Osteoblast (primary cell): Measurements from ENCODE around the gene CASP1. TPM values are rescaled to one million over a fixed set of nuclear protein-coding genes. Genes with fewer than 3 reads are reported as not detected.
"Not testable (repeated sequence)": the region's sequence is repeated elsewhere in the genome, so short reads cannot be mapped to it uniquely, and the experiment has no call there.

ENCODE experiments used
- DNase-seq: peaks from one replicate; pipeline ENCODE4 v3.0.0; 2011; ENCODE audit warnings: low spot score, mixed read lengths; ENCODE audit not compliant: insufficient read length; ENCODE audit errors: missing footprints
- H2AFZ ChIP-seq: 2 replicates; pipeline ENCODE4 v1.6.0; 2011; ENCODE audit warnings: mild to moderate bottlenecking, low read length
- H3K27ac ChIP-seq: 2 replicates; pipeline ENCODE4 v1.5.1; 2011; ENCODE audit warnings: mild to moderate bottlenecking, low read depth, low read length, moderate library complexity
- H3K27me3 ChIP-seq: 2 replicates; pipeline ENCODE4 v1.6.0; 2012; ENCODE audit warnings: mild to moderate bottlenecking, control low read depth, inconsistent platforms, low read length, moderate library complexity; ENCODE audit not compliant: insufficient read depth
- H3K36me3 ChIP-seq: 2 replicates; pipeline ENCODE4 v1.5.1; 2011; ENCODE audit warnings: mild to moderate bottlenecking, low read length, control low read depth, moderate library complexity; ENCODE audit not compliant: insufficient read depth
- H3K4me1 ChIP-seq: 2 replicates; pipeline ENCODE4 v1.5.1; 2011; ENCODE audit warnings: mild to moderate bottlenecking, low read length, control low read depth, moderate library complexity; ENCODE audit not compliant: insufficient read depth
- H3K4me2 ChIP-seq: 2 replicates; pipeline ENCODE4 v1.6.0; 2011; ENCODE audit warnings: mild to moderate bottlenecking, low read length; ENCODE audit not compliant: insufficient read depth
- H3K4me3 ChIP-seq: fragments of 200-600 bp; sonication (generic); 3 replicates; pipeline ENCODE4 v1.5.1; 2012; ENCODE audit warnings: mild to moderate bottlenecking, low read length, inconsistent platforms; ENCODE audit not compliant: insufficient read depth
- H3K79me2 ChIP-seq: 2 replicates; pipeline ENCODE4 v1.6.0; 2012; ENCODE audit warnings: mild to moderate bottlenecking, low read length, control low read depth, inconsistent platforms; ENCODE audit not compliant: insufficient read depth
- H3K9me3 ChIP-seq: 2 replicates; pipeline ENCODE4 v1.5.1; 2011; ENCODE audit warnings: low read depth, low read length, control low read depth
- H4K20me1 ChIP-seq: 2 replicates; pipeline ENCODE4 v1.6.0; 2012; ENCODE audit warnings: mild to moderate bottlenecking, low read length, control low read depth; ENCODE audit not compliant: insufficient read depth
- total RNA-seq: library from RNA; depleted of rRNA; stranded (reverse); fragments of >200 nt; gene quantifications from 2 replicates; pipeline ENCODE4 v1.2.3, GENCODE V29; 2012
- TF ChIP-seq, protein P1 (sequence below): IDR thresholded peaks from 2 replicates; pipeline ENCODE4 v1.5.1; 2011; ENCODE audit warnings: mild to moderate bottlenecking, low read depth, low read length, moderate library complexity; ENCODE audit errors: extremely low read depth

The CASP1 gene
- 13.6 and 14.1 TPM in 2 replicates for total RNA-seq

DNA sequence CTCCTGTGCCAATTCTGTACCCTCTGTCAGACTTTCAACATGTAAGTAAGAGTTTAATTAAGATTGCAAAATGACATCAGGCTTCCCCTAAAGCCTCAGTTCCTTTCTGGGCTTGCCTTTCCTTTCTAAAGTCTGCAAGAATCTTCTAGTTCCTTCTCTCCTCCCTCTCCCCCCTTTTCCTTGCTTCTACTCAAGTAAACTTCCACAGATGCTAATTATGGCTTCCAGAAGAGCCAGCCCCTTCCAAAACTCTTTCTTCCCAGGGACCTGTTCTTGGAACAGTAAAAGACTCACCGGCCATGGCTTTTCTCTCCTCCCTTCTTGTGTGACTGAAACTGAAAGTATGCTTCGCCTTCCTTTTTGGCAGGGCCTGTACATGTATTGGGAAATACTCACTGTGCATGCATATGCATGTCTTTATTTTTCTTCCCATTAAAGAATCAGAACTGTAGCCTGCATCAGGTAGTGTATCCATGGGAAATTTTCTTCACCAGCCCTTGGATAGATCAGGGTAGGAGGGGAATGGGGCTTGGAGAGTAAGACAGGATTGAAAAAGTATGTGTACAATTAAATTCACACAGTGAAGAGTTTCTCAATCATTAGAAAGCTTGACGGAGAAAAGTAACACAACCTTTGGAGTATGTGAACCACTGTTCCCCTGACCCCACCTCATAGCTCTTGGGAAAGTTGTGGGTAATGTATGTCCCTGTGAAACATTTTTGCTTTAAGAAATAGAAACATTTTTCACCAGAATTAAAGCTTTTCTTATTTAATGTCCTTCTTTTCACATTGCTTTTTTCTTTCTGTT is at the start of gene CASP1:
CASP1 (minus strand) TSS at position 332 of the 808 bp plus-strand sequence; CDS start at position 301, 31 bp downstream.
- DNase-seq, result no peak
- Histone ChIP-seq H3K9me3 (no peaks in the 10 kb centered on the region), H3K4me2 (peak within 1 kb of the TSS; percentile 73), H3K79me2 (no peaks in the 10 kb centered on the region), H3K4me3 (peak within 1 kb of the TSS; percentile 56), H3K27me3 (no peaks in the 10 kb centered on the region), H3K27ac (no peak within 1 kb of the TSS), H3K36me3 (no peaks in the 10 kb centered on the region), H3K4me1 (peaks cover 2% of the 10 kb centered on the region), H2AFZ (peak within 1 kb of the TSS; percentile 86), H4K20me1 (no peaks in the 10 kb centered on the region)
- TF ChIP-seq, protein P1, sequence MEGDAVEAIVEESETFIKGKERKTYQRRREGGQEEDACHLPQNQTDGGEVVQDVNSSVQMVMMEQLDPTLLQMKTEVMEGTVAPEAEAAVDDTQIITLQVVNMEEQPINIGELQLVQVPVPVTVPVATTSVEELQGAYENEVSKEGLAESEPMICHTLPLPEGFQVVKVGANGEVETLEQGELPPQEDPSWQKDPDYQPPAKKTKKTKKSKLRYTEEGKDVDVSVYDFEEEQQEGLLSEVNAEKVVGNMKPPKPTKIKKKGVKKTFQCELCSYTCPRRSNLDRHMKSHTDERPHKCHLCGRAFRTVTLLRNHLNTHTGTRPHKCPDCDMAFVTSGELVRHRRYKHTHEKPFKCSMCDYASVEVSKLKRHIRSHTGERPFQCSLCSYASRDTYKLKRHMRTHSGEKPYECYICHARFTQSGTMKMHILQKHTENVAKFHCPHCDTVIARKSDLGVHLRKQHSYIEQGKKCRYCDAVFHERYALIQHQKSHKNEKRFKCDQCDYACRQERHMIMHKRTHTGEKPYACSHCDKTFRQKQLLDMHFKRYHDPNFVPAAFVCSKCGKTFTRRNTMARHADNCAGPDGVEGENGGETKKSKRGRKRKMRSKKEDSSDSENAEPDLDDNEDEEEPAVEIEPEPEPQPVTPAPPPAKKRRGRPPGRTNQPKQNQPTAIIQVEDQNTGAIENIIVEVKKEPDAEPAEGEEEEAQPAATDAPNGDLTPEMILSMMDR, result no peak

DNA sequence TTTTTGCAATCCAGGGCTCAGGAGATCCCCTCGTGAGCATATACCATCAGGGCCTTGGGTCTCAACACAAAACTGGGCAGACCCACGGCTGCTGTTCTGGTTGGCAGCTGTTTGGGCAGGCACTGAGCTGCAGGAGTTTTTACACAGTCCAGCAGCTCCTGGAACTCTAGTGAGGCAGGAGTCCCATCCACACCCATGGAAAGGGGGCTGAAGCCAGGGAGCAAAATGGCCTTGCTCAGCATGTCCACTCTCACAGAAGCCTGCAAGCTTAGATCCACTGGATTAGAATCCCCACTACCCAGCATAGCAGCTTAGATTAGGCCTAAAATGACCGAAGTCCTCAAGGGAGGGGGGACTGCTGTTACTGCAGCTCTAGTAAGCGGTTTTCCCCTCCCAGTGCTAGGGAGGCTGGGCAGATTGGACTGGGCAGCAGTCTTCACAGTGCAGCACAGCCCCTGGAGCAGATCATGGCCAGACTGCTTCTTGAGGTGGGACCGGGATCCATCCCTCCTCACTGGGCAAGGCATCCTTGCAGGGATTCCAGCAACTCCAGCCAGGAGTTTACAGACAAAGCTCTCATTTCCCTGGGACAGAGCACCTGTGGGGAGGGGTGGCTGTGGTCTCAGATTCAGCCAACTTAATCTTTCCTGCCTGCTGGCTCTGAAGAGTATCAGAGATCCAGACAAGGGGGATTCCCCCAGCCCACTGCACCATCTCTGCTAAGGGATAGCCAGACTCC is 46.6 kb upstream of the CASP1 start:
- TF ChIP-seq, protein P1, result no peak
- Histone ChIP-seq H3K36me3 (no peaks in the 10 kb centered on the region), H3K27me3 (no peaks in the 10 kb centered on the region), H4K20me1 (no peaks in the 10 kb centered on the region), H3K27ac (no peak overlapping the region), H3K9me3 (no peaks in the 10 kb centered on the region), H3K4me3 (no peak overlapping the region), H3K79me2 (no peaks in the 10 kb centered on the region), H3K4me2 (no peak overlapping the region), H2AFZ (no peak overlapping the region), H3K4me1 (no peaks in the 10 kb centered on the region)
- no peak for DNase-seq

DNA sequence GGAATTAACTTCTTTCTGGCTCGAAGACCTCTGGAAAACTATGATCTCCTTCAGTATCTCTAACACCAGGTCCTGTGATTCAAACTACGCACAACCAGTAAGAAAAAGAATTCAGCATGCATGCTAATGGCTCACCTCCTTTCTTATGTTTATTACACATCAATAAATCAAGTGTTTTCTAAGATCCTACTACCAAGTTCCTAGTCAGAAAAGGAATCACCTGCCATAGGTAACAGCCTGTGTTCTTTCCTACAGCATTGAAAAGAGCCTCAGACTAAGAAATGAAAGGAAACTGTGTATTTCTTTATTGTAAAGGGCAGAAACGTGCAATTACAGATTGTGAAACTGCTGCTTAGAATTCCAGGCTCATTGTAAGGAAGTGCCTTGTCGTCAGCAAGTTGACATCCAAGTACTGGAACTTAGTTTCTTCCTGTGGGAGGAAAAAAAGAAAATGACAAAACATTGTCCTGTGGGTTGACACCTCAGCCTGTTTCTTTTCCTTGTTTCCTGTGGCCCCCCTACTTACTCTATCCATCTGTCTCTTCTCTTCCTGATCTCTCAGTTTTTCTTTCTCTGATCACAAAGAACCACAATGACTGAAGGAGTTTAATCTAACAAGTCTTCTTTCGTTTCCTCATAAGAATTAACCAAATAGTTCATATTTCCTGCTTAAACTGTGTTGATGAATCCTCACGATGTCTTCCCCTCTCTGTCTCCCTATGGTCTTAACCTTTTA is 45.4 kb upstream of the CASP1 start:
- H2AFZ ChIP-seq, H3K4me3 ChIP-seq: not testable (repeated sequence)
- peak overlapping the region; percentile 29 for H3K4me2 ChIP-seq

DNA sequence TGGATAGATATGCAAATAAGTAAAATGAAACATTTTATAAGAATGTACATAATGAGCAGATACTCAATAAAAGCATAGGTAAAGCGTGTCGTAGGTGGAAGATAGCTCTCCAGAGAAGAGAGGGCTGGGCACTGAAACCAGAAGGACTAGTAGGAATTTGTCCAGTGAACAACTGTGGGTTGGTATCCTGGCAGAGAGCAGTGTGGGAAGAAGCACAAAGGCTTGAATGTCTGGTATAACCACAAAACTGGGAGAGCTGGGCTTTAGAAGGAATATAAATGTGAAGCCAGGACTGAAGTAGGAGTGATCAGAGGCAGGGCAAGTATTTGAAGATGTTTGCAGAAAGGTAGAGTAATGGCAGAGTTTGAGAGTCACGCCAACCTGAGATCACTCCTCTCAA is 43.3 kb upstream of the CASP1 start:
- Histone ChIP-seq H2AFZ (no peak overlapping the region), H3K27me3 (no peaks in the 10 kb centered on the region), H3K4me3 (no peak overlapping the region), H3K79me2 (no peaks in the 10 kb centered on the region), H3K4me1 (no peaks in the 10 kb centered on the region), H4K20me1 (no peaks in the 10 kb centered on the region), H3K36me3 (no peaks in the 10 kb centered on the region), H3K4me2 (no peak overlapping the region), H3K9me3 (no peaks in the 10 kb centered on the region), H3K27ac (no peak overlapping the region)
- no peak for DNase-seq
- TF ChIP-seq, protein P1, result no peak

More for the DNA sequence above, 45.4 kb upstream of the CASP1 start:
- H3K36me3 ChIP-seq, H3K79me2 ChIP-seq, H3K9me3 ChIP-seq, H3K27ac ChIP-seq, H3K27me3 ChIP-seq, H4K20me1 ChIP-seq, H3K4me1 ChIP-seq: not testable (repeated sequence)
- peak; percentile 3 for DNase-seq

DNA sequence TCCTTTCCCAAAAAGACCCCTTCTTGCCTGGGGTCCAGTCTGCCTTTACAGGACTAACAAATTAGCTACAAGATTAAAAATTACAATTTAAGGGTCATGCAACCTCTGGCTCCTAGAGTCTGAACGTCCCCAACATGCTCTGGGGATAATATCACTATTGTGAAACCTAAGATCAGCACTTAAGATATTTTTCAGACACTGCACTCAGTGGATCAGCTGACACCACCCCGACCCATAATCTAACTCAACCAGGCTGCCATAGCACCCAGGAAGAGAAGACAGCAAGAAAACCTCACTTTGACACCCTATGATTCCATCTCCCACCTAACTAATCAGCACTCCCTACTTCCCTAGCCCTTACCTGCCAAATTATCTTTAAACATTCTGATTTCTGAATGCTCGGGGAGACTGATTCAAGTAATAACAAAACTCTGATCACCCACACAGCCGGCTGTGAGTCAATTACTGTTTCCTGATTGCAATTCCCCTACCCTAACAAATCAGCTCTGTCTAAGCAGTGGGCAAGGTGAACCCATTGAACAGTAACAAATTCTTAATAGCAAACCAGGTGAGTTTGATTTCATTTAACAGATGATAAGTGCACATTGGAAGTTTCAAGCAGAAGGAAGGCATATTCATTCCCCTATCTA is 42.3 kb upstream of the CASP1 start:
- H3K27me3 ChIP-seq, H3K4me2 ChIP-seq, H4K20me1 ChIP-seq, H3K27ac ChIP-seq, H2AFZ ChIP-seq, H3K36me3 ChIP-seq, H3K9me3 ChIP-seq, DNase-seq, H3K79me2 ChIP-seq, H3K4me1 ChIP-seq, H3K4me3 ChIP-seq: not testable (repeated sequence)
